Activated gamma-delta T cell treated with anti-CD3 and anti-CD28 coated beads, Interleukin-2, amount 50 U/mL, for 16 hours (primary cell): Measurements from ENCODE around the gene CYTH2.
"Not testable (repeated sequence)": the region's sequence is repeated elsewhere in the genome, so short reads cannot be mapped to it uniquely, and the experiment has no call there.

Experiments used
- DNase-seq: peaks from one replicate; pipeline ENCODE4 v3.0.0-alpha.2; 2020; ENCODE audit warnings: low read depth

The CYTH2 gene

GRCh38 chr19:48512504-48513288 is 43.5 kb downstream of the CYTH2 start:
- DNase-seq, result no peak

DNA sequence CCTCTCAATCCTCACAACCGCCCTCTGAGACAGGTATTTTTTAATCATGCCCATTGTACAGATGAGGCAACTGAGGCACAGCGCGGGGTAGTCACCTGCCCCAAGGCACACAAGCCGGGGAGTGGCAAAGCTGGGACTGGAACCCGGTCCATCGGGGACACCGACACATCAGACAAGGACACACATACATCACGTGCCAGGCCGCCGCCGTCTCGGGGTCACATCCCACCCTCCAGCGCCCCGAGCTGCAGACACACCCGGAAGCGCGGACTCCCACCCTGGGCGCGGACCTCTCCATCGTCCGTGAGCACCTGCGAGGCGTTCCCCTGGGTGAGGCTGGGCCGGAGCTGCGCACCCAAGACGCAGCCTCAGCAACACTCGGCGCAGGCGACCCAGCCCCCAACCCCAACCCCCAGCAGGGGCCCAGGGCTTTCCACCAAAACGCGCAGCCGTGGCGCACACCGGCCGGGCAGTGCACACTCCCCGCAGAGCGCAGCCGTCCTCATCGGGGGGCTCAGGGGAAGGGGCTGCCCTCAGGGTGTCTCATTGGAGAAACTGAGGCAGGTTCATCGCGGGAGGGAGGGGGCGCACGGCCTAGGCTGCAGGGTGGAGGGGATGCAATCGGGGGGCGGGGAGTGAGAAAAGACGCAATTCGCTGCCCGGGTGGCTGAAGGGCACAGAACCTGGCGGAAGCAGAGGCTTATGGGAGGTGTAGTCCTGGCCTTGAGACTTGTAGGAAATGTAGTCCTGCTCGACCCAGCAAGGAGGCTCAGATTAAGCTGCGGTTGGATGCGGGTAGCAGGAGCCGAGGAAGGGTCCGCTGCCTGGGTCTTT is 44.3 kb downstream of the CYTH2 start:
- DNase-seq, result peak; percentile 50

- DNase-seq, result no peak
These were observed 44.9 kb downstream of the CYTH2 start for GRCh38 chr19:48514123-48514458.

GRCh38 chr19:48516536-48516935 is 47.4 kb downstream of the CYTH2 start:
- no peak for DNase-seq

DNA sequence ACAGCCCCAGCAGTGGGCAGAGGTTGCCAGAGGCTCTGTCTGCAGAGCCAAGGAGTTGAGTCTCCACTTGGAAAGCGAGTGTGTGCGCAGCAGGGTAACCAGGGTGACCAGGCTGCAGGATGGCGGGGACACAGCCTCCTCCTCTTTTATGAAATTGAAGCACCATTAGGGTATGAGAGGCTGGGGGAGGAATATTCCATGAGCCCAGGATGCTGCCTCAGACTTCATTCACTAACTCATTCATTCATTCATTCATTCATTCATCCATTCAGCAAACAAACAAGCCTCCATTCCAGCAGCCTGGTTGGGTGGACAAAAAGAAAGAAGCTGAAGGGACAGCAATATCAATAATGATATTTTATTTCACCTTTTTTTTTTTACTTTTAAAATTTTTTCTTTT is 49.0 kb downstream of the CYTH2 start:
- DNase-seq, result no peak

- not testable (repeated sequence) for DNase-seq
These were observed 50.3 kb downstream of the CYTH2 start for GRCh38 chr19:48519426-48519825.

DNA sequence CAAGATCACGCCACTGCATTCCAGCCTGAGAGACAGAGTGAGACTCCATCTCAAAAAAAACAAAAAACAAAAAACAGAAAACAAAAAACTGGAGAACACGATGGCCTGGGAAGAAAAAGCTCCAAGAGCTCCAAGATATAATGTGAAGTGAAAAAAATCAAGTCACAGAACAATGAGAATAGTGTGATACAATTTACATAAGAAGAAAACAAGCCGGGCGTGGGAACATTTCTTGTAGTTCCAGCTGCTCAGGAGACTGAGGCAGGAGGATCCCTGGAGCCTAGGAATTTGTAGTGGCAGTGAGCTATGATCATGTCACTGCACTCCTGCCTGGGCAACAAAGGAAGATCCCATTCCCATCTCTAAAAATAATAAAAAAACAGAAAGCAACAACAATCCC is 51.0 kb downstream of the CYTH2 start:
- DNase-seq, result no peak

GRCh38 chr19:48524221-48524620 is 55.1 kb downstream of the CYTH2 start:
- no peak for DNase-seq

DNA sequence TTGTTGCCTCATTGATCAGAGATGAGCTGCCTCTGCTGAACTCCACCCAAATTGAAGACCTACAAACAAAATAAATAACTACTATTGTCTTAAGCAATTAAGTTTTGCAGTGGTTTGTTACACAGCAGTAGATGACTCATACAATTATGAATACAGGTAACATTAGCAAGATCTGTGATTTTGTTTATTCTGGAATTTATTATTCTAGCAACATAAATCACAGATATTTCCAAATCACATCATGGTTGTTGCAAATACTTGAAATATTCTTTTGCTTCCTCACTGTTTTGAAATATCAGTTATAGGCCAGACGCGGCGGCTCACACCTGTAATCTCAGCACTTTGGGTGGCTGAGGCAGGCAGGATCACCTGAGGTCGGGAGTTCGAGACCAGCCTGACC is 55.6 kb downstream of the CYTH2 start:
- DNase-seq, result no peak

DNA sequence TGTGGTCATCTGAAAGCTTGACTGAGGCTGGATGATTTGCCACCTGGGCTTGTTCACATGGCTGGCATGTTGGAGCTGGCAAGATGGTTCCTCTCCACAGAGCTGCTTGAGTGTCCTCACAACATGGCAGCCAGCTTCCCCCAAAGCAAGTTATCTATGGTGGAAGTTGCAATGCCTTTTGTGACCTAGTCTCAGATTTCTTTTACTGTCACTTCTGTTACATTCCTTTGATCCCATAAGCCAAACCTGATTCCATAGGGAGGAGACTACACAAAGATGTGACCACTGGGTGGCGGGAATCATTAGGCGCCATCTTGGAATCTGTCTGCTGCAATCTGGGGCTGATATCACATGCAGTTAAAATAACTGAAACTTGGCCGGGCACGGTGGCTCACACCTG is 60.0 kb downstream of the CYTH2 start:
- no peak for DNase-seq

- DNase-seq, result no peak
These were observed 61.0 kb downstream of the CYTH2 start for GRCh38 chr19:48530066-48530720.

- no peak for DNase-seq
These were observed 61.6 kb downstream of the CYTH2 start for GRCh38 chr19:48530770-48531169.
